Measurements from ENCODE around the gene SUDS3. TPM values are rescaled to one million over a fixed set of nuclear protein-coding genes. Genes with fewer than 3 reads are reported as not detected.

Gene SUDS3
- total and polyA plus RNA-seq, 10 of the 15 experiments (the other 5 are each of a cell fraction or from before 2014, with no cell fraction given): 5.2 to 42.8 (median 21.7) TPM

- FAIRE-seq (no peak), ATAC-seq (no peak), DNase-seq (ENCODE audit: low read depth, low spot score) (no peak)
- Histone ChIP-seq H3K27ac (ENCODE audit: control insufficient read depth, insufficient read depth) (no peak overlapping the region), H2AFZ (ENCODE audit: control insufficient read depth, low read depth, low read length) (no peak overlapping the region), H3K4me1 (ENCODE audit: control insufficient read depth, insufficient read depth, low read length) (peaks cover 5% of the 10 kb centered on the region), H3K27me3 (replicated peaks in 1 of 2; ENCODE audit: control insufficient read depth in 2 of 2, insufficient read depth in 2 of 2, low read length in 1 of 2) (no peaks in the 10 kb centered on the region), H3K36me3 (ENCODE audit: control insufficient read depth in 2 of 2, insufficient read depth in 2 of 2, low read length in 1 of 2) (peaks cover 0 to 7% of the 10 kb centered on the region in 2 experiments; a peak in 2 of 4 replicates), H3K4me2 (ENCODE audit: control insufficient read depth, insufficient read depth) (no peak overlapping the region), H3K79me2 (ENCODE audit: control insufficient read depth, insufficient read depth, low read length) (peaks cover 41% of the 10 kb centered on the region), H3K4me3 (no peak overlapping the region), H3K9me3 (replicated peaks; ENCODE audit: control insufficient read depth, insufficient read depth, low read length) (no peaks in the 10 kb centered on the region; the same call in none of the 3 replicates), H4K20me1 (ENCODE audit: control insufficient read depth, insufficient read depth) (no peaks in the 10 kb centered on the region), H3K9ac (ENCODE audit: control insufficient read depth, insufficient read depth, low read length) (no peak overlapping the region)
- POLR2A ChIA-PET: interaction anchor here (1.9 kb wide), 1 partner anchor 10 kb away, joined by 8 read pairs; no protein-coding TSS in a partner anchor
- SMC1A ChIA-PET (ENCODE audit: uncharacterized antibody, unreplicated experiment): interaction anchor here (1.7 to 4.1 kb wide), 4 partner anchors 10 to 29 kb away, joined by 5 to 23 read pairs (median 10); no protein-coding TSS in a partner anchor
- RAD21 ChIA-PET (ENCODE audit: unreplicated experiment): no interaction called here
- CTCF ChIA-PET: interaction anchor here (0.5 to 1.9 kb wide), 5 partner anchors 11 to 37 kb away, joined by 3 to 6 read pairs (median 4); no protein-coding TSS in a partner anchor
- 98% methylated on average over 2 of the region's 2 CpGs for WGBS (ENCODE audit: insufficient coverage, insufficient replicate concordance, low lambda C conversion rate, missing lambda C conversion rate)
- intact Hi-C loops (cut with micrococcal nuclease; ENCODE audit: unreplicated experiment): no loop called here
- no peak for TF ChIP-seq NFYA (IDR thresholded peaks at IDR 0.05; ENCODE audit: borderline replicate concordance, low read depth, low read length)
- TF ChIP-seq MAX (IDR thresholded peaks at IDR 0.05; ENCODE audit: low read depth, low read length): no peak
- TF ChIP-seq, protein P1, sequence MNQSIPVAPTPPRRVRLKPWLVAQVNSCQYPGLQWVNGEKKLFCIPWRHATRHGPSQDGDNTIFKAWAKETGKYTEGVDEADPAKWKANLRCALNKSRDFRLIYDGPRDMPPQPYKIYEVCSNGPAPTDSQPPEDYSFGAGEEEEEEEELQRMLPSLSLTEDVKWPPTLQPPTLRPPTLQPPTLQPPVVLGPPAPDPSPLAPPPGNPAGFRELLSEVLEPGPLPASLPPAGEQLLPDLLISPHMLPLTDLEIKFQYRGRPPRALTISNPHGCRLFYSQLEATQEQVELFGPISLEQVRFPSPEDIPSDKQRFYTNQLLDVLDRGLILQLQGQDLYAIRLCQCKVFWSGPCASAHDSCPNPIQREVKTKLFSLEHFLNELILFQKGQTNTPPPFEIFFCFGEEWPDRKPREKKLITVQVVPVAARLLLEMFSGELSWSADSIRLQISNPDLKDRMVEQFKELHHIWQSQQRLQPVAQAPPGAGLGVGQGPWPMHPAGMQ (IDR thresholded peaks at IDR 0.05; ENCODE audit: borderline replicate concordance): no peak
- TF ChIP-seq NR2C2 (IDR thresholded peaks at IDR 0.05; ENCODE audit: borderline replicate concordance, control insufficient read depth, insufficient read length, low read depth): no peak
- TF ChIP-seq CHD4 (IDR thresholded peaks at IDR 0.05): no peak
- TF ChIP-seq POLR2AphosphoS5 (IDR thresholded peaks at IDR 0.05; ENCODE audit: low read length): no peak
- no peak for TF ChIP-seq BMI1 (IDR thresholded peaks at IDR 0.05; ENCODE audit: borderline replicate concordance)
- no peak for TF ChIP-seq ZSCAN29 (IDR thresholded peaks at IDR 0.05)
- TF ChIP-seq BRCA1 (IDR thresholded peaks at IDR 0.05; ENCODE audit: low read depth, low read length): no peak
- TF ChIP-seq ZBTB11 (CRISPR knock-in tag; IDR thresholded peaks at IDR 0.05): no peak
- TF ChIP-seq PAX8 (IDR thresholded peaks at IDR 0.05): no peak
- TF ChIP-seq USF2 (IDR thresholded peaks at IDR 0.05; ENCODE audit: borderline replicate concordance, low read depth, low read length): no peak
- TF ChIP-seq TCF3 (IDR thresholded peaks at IDR 0.05; ENCODE audit: borderline replicate concordance, insufficient read depth, low read depth, low read length): no peak
- no peak for TF ChIP-seq POLR2A (IDR thresholded peaks at IDR 0.05; ENCODE audit: low read depth, low read length)
- TF ChIP-seq CBFB (IDR thresholded peaks at IDR 0.05; ENCODE audit: low read depth): no peak
- TF ChIP-seq IRF3 (IDR thresholded peaks at IDR 0.05): no peak
- TF ChIP-seq IKZF2 (IDR thresholded peaks at IDR 0.05): no peak
- no TSS peak for BruUV-seq (replicated peaks)
- in situ Hi-C loops (cut with MboI): no loop called here
Observed at GRCh38 chr12:118336123-118336522, 40.2 kb upstream of the SUDS3 start.
